HCT116 (cell line): ENCODE data around the gene ACADVL. TPM values are rescaled to one million over a fixed set of nuclear protein-coding genes. Genes with fewer than 3 reads are reported as not detected.

Experiments
- ATAC-seq: fragments of 200-7000 bp; cut with Tn5 transposase; 2 replicates; pipeline ENCODE4 v1.9.1; 2020; ENCODE audit warnings: mild to moderate bottlenecking, moderate library complexity
- BruUV-seq: library from RNA; stranded (reverse); fragments of 400-500 nt; replicated peaks from 2 replicates; lab custom pipeline; 2021; lab: Mats Ljungman, UMichigan
- CTCF ChIA-PET: fragments of 300-600 bp; sonication (Branson Sonifier 250); formaldehyde crosslinking; loops from one replicate; lab custom pipeline; 2021; ENCODE audit warnings: antibody characterized with exemption; lab: Charles Lee
- POLR2A ChIA-PET: fragments of 300-600, 350-600 bp; sonication (Branson Sonifier 250); formaldehyde crosslinking; loops from one replicate; lab custom pipeline; 2021; ENCODE audit warnings: antibody characterized with exemption; lab: Charles Lee
- RAD21 ChIA-PET, 2 experiments: fragments of 300-600 bp; sonication (Branson Sonifier 250); formaldehyde crosslinking; loops; one replicate each; lab custom pipeline; 2023; ENCODE audit warnings: low total read pairs in 2 of 2; ENCODE audit not compliant: uncharacterized antibody in 2 of 2, unreplicated experiment in 2 of 2, low non-redundant PET in 1 of 2; lab: Charles Lee
- DNase-seq: peaks from one replicate; pipeline ENCODE4 v3.0.0-alpha.2; 2010; ENCODE audit warnings: low read depth, low spot score
- H2AFZ ChIP-seq: fragments of 200-600 bp; shearing (Covaris generic), sonication (generic); 2 replicates; pipeline ENCODE4 v1.6.1; 2017; ENCODE audit warnings: low read depth, mixed run types, mixed read lengths, antibody characterized with exemption, low read length; ENCODE audit not compliant: poor library complexity, severe bottlenecking
- H3K27ac ChIP-seq: 2 replicates; pipeline ENCODE4 v1.5.1; 2012; ENCODE audit warnings: low read depth, low read length
- H3K27me3 ChIP-seq: fragments of 200-600 bp; sonication (generic); 2 replicates; pipeline ENCODE4 v1.6.1; 2016; ENCODE audit warnings: mixed run types, low read length, mixed read lengths; ENCODE audit not compliant: insufficient read depth
- H3K36me3 ChIP-seq, 2 experiments: fragments of 200-500 bp in 1 of 2; fragments of 200-600 bp in 1 of 2; sonication (Bioruptor generic) in 1 of 2; sonication (generic) in 1 of 2; 2 replicates each; pipeline versions ENCODE4 v1.5.1 to v1.6.1; 2014 to 2016; ENCODE audit warnings: low read length in 2 of 2, inconsistent platforms in 1 of 2, mixed read lengths in 1 of 2, mixed run types in 1 of 2; ENCODE audit not compliant: insufficient read depth in 2 of 2, control insufficient read depth in 1 of 2
- H3K4me1 ChIP-seq, 2 experiments: fragments of 200-600 bp in 1 of 2; sonication (generic) in 1 of 2; 2 replicates each; pipeline versions ENCODE4 v1.5.1 to v1.6.1; 2012 to 2017; ENCODE audit warnings: low read length in 2 of 2, inconsistent platforms in 1 of 2, mild to moderate bottlenecking in 1 of 2, mixed read lengths in 1 of 2, mixed run types in 1 of 2, moderate library complexity in 1 of 2; ENCODE audit not compliant: insufficient read depth in 2 of 2, control insufficient read depth in 1 of 2
- H3K4me2 ChIP-seq: fragments of 200-600 bp; sonication (generic); 2 replicates; pipeline ENCODE4 v1.6.1; 2017; ENCODE audit warnings: mixed run types, low read length, mixed read lengths
- H3K4me3 ChIP-seq, 2 experiments: fragments of 200-600 bp in 1 of 2; sonication (generic) in 1 of 2; replicated peaks in 1 of 2; 2 replicates each; pipeline ENCODE4 v1.5.1; 2011 to 2016; ENCODE audit warnings: low read length in 2 of 2, control low read depth in 1 of 2, low read depth in 1 of 2, mild to moderate bottlenecking in 1 of 2, mixed read lengths in 1 of 2, mixed run types in 1 of 2
- H3K79me2 ChIP-seq: fragments of 200-600 bp; sonication (generic); 2 replicates; pipeline ENCODE4 v1.6.1; 2017; ENCODE audit warnings: mild to moderate bottlenecking, mixed run types, low read length, moderate library complexity, mixed read lengths; ENCODE audit not compliant: insufficient read depth
- H3K9ac ChIP-seq: fragments of 200-600 bp; sonication (generic); 2 replicates; pipeline ENCODE4 v1.6.1; 2016; ENCODE audit warnings: low read length, mixed read lengths
- H3K9me2 ChIP-seq: fragments of 200-600 bp; sonication (generic), shearing (Covaris generic); 2 replicates; pipeline ENCODE4 v1.6.1; 2017; ENCODE audit warnings: mixed run types, mild to moderate bottlenecking, moderate library complexity; ENCODE audit not compliant: insufficient read depth
- H3K9me3 ChIP-seq, 2 experiments: fragments of 200-500 bp in 1 of 2; fragments of 200-600 bp in 1 of 2; sonication (Bioruptor generic) in 1 of 2; sonication (generic) in 1 of 2; 2 replicates each; pipeline ENCODE4 v1.6.1; 2014 to 2017; ENCODE audit warnings: low read length in 2 of 2, mixed read lengths in 2 of 2, inconsistent platforms in 1 of 2, low read depth in 1 of 2, mild to moderate bottlenecking in 1 of 2, mixed run types in 1 of 2, moderate library complexity in 1 of 2; ENCODE audit not compliant: control insufficient read depth in 1 of 2, insufficient read depth in 1 of 2
- H4K20me1 ChIP-seq: fragments of 200-600 bp; sonication (generic), shearing (Covaris generic); 2 replicates; pipeline ENCODE4 v1.6.1; 2017; ENCODE audit warnings: mixed run types, mild to moderate bottlenecking, moderate library complexity; ENCODE audit not compliant: insufficient read depth
- CBX3 ChIP-seq: IDR thresholded peaks from 2 replicates; pipeline ENCODE4 v1.6.1; 2012; ENCODE audit warnings: low read depth
- CEBPB ChIP-seq: IDR thresholded peaks from 2 replicates; pipeline ENCODE4 v1.6.1; 2012; ENCODE audit warnings: low read depth
- EGR1 ChIP-seq: IDR thresholded peaks from 2 replicates; pipeline ENCODE4 v1.6.1; 2012; ENCODE audit warnings: low read depth
- ELF1 ChIP-seq: IDR thresholded peaks from 2 replicates; pipeline ENCODE4 v1.6.1; 2012; ENCODE audit warnings: low read depth, borderline replicate concordance
- FOSL1 ChIP-seq: IDR thresholded peaks from 2 replicates; pipeline ENCODE4 v1.6.1; 2012; ENCODE audit warnings: low read depth
- JUND ChIP-seq: IDR thresholded peaks from 2 replicates; pipeline ENCODE4 v1.6.1; 2012
- POLR2A ChIP-seq: IDR thresholded peaks from 2 replicates; pipeline ENCODE4 v1.7.0; 2011; ENCODE audit warnings: borderline replicate concordance; ENCODE audit not compliant: insufficient read depth, insufficient read length; ENCODE audit errors: extremely low read depth
- POLR2AphosphoS5 ChIP-seq: IDR thresholded peaks from 2 replicates; pipeline ENCODE4 v1.6.1; 2011; ENCODE audit warnings: mild to moderate bottlenecking, low read depth, low read length, moderate library complexity
- RAD21 ChIP-seq: IDR thresholded peaks from 2 replicates; pipeline ENCODE4 v1.6.1; 2012; ENCODE audit warnings: low read depth, mild to moderate bottlenecking
- SIN3A ChIP-seq: IDR thresholded peaks from 2 replicates; pipeline ENCODE4 v1.6.1; 2012; ENCODE audit warnings: low read depth
- SRF ChIP-seq: IDR thresholded peaks from 2 replicates; pipeline ENCODE4 v1.6.1; 2012; ENCODE audit warnings: low read depth
- TCF7L2 ChIP-seq: IDR thresholded peaks from 2 replicates; pipeline ENCODE4 v1.7.0; 2011; ENCODE audit warnings: borderline replicate concordance, inconsistent platforms; ENCODE audit not compliant: insufficient read depth, insufficient read length; ENCODE audit errors: extremely low read depth
- YY1 ChIP-seq: IDR thresholded peaks from 2 replicates; pipeline ENCODE4 v1.6.1; 2011; ENCODE audit warnings: low read length, low read depth, moderate library complexity, mild to moderate bottlenecking; ENCODE audit not compliant: insufficient replicate concordance; ENCODE audit errors: extremely low read depth
- ZFX ChIP-seq: fragments of 450-650 bp; IDR thresholded peaks from 2 replicates; pipeline ENCODE4 v1.6.1; 2017
- ZNF274 ChIP-seq: fragments of 200-500 bp; sonication (Bioruptor generic); IDR thresholded peaks from 2 replicates; pipeline ENCODE4 v1.6.1; 2014; ENCODE audit warnings: mild to moderate bottlenecking, low read depth, low read length, inconsistent platforms
- intact Hi-C: fragments of 100-400 bp; cut with micrococcal nuclease; formaldehyde crosslinking; loops from 2 replicates; pipeline ENCODE4 v1.10.0; 2022
- total RNA-seq: library from RNA; stranded (reverse); gene quantifications from one replicate; pipeline ENCODE4 v1.2.1, GENCODE V29; 2021; ENCODE audit not compliant: unreplicated experiment
- TF ChIP-seq, protein P1 (sequence below): IDR thresholded peaks from 2 replicates; pipeline ENCODE4 v1.6.1; 2012
- TF ChIP-seq, protein P2 (sequence below): IDR thresholded peaks from 2 replicates; pipeline ENCODE4 v1.6.1; 2011; ENCODE audit warnings: mild to moderate bottlenecking, low read length, moderate library complexity; ENCODE audit not compliant: insufficient replicate concordance; ENCODE audit errors: extremely low read depth
- TF ChIP-seq, protein P3 (sequence below), 3 experiments: fragments of 200-600 bp in 1 of 3; sonication (generic) in 1 of 3; IDR thresholded peaks in 2 of 3; conservative IDR thresholded peaks in 1 of 3; 2 replicates each; pipeline ENCODE4 v1.5.1; 2012 to 2017; ENCODE audit warnings: low read depth in 2 of 3, low read length in 2 of 3, antibody characterized with exemption in 1 of 3, borderline replicate concordance in 1 of 3, control low read depth in 1 of 3, mild to moderate bottlenecking in 1 of 3, mixed read lengths in 1 of 3, mixed run types in 1 of 3, moderate library complexity in 1 of 3; ENCODE audit not compliant: insufficient read depth in 1 of 3
- TF ChIP-seq, protein P4 (sequence below): IDR thresholded peaks from 2 replicates; pipeline ENCODE4 v1.6.1; 2012; ENCODE audit warnings: low read depth
- TF ChIP-seq, protein P5 (sequence below): IDR thresholded peaks from 2 replicates; pipeline ENCODE4 v1.6.1; 2012

ACADVL gene
- total RNA-seq, 1 experiment from 2014 or later: 554 TPM

DNA sequence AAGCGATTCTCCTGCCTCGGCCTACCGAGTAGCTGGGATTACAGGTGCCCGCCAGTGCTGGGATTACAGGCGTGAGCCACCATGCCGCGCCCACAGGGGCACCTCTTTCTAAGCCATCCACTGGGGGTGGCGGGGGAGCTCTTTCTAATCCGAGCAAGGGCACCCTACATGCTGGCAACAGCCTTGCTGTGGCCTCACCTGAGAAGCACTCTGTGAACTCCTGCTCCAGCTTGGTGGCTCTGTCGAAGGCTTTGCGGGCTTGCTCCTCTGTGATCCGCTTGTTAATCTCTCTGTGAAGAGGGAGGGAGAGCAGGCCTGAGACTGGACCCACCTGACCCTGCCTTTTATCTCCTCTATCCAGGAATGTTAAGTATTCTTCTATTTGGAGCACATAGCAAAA lies 28.7 kb upstream of the ACADVL start:
- no peaks in the 10 kb centered on the region for H3K79me2 ChIP-seq
- no peaks in the 10 kb centered on the region; a peak in 1 of 4 replicates for H3K4me1 ChIP-seq
- no peak for ATAC-seq
- H3K9me3 ChIP-seq: no peaks in the 10 kb centered on the region
- H4K20me1 ChIP-seq: no peaks in the 10 kb centered on the region
- RAD21 ChIA-PET: no interaction called here
- DNase-seq: no peak
- H3K4me2 ChIP-seq: no peak overlapping the region
- H3K9ac ChIP-seq: no peak overlapping the region
- no peaks in the 10 kb centered on the region for H3K9me2 ChIP-seq
- no peak overlapping the region for H3K4me3 ChIP-seq
- POLR2A ChIA-PET: interaction anchor here (0.6 kb wide), 1 partner anchor 71 kb away, joined by 3 read pairs; no protein-coding TSS in a partner anchor
- H2AFZ ChIP-seq: no peak overlapping the region
- TF ChIP-seq SRF (no peak), YY1 (no peak), TCF7L2 (no peak), POLR2A (no peak), CBX3 (no peak), EGR1 (no peak), ELF1 (no peak), FOSL1 (no peak), CEBPB (no peak), RAD21 (no peak), ZNF274 (no peak), JUND (no peak), POLR2AphosphoS5 (no peak), SIN3A (no peak), ZFX (no peak)
- TF ChIP-seq, protein P1, sequence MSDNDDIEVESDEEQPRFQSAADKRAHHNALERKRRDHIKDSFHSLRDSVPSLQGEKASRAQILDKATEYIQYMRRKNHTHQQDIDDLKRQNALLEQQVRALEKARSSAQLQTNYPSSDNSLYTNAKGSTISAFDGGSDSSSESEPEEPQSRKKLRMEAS: no peak
- TF ChIP-seq, protein P2, sequence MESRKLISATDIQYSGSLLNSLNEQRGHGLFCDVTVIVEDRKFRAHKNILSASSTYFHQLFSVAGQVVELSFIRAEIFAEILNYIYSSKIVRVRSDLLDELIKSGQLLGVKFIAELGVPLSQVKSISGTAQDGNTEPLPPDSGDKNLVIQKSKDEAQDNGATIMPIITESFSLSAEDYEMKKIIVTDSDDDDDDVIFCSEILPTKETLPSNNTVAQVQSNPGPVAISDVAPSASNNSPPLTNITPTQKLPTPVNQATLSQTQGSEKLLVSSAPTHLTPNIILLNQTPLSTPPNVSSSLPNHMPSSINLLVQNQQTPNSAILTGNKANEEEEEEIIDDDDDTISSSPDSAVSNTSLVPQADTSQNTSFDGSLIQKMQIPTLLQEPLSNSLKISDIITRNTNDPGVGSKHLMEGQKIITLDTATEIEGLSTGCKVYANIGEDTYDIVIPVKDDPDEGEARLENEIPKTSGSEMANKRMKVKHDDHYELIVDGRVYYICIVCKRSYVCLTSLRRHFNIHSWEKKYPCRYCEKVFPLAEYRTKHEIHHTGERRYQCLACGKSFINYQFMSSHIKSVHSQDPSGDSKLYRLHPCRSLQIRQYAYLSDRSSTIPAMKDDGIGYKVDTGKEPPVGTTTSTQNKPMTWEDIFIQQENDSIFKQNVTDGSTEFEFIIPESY: no peak
- TF ChIP-seq, protein P3, sequence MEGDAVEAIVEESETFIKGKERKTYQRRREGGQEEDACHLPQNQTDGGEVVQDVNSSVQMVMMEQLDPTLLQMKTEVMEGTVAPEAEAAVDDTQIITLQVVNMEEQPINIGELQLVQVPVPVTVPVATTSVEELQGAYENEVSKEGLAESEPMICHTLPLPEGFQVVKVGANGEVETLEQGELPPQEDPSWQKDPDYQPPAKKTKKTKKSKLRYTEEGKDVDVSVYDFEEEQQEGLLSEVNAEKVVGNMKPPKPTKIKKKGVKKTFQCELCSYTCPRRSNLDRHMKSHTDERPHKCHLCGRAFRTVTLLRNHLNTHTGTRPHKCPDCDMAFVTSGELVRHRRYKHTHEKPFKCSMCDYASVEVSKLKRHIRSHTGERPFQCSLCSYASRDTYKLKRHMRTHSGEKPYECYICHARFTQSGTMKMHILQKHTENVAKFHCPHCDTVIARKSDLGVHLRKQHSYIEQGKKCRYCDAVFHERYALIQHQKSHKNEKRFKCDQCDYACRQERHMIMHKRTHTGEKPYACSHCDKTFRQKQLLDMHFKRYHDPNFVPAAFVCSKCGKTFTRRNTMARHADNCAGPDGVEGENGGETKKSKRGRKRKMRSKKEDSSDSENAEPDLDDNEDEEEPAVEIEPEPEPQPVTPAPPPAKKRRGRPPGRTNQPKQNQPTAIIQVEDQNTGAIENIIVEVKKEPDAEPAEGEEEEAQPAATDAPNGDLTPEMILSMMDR (IDR thresholded peaks at IDR 0.05 in 2 of 3, conservative IDR thresholded peaks at IDR 0.05 in 1 of 3; ENCODE audit: borderline replicate concordance in 1 of 3, insufficient read depth in 1 of 3, low read depth in 2 of 3, low read length in 2 of 3): no peak
- TF ChIP-seq, protein P4, sequence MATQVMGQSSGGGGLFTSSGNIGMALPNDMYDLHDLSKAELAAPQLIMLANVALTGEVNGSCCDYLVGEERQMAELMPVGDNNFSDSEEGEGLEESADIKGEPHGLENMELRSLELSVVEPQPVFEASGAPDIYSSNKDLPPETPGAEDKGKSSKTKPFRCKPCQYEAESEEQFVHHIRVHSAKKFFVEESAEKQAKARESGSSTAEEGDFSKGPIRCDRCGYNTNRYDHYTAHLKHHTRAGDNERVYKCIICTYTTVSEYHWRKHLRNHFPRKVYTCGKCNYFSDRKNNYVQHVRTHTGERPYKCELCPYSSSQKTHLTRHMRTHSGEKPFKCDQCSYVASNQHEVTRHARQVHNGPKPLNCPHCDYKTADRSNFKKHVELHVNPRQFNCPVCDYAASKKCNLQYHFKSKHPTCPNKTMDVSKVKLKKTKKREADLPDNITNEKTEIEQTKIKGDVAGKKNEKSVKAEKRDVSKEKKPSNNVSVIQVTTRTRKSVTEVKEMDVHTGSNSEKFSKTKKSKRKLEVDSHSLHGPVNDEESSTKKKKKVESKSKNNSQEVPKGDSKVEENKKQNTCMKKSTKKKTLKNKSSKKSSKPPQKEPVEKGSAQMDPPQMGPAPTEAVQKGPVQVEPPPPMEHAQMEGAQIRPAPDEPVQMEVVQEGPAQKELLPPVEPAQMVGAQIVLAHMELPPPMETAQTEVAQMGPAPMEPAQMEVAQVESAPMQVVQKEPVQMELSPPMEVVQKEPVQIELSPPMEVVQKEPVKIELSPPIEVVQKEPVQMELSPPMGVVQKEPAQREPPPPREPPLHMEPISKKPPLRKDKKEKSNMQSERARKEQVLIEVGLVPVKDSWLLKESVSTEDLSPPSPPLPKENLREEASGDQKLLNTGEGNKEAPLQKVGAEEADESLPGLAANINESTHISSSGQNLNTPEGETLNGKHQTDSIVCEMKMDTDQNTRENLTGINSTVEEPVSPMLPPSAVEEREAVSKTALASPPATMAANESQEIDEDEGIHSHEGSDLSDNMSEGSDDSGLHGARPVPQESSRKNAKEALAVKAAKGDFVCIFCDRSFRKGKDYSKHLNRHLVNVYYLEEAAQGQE: no peak
- TF ChIP-seq, protein P5, sequence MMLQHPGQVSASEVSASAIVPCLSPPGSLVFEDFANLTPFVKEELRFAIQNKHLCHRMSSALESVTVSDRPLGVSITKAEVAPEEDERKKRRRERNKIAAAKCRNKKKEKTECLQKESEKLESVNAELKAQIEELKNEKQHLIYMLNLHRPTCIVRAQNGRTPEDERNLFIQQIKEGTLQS: no peak
- TF ChIP-seq, all 23 proteins: peak for 0
- Histone ChIP-seq H3K27ac (no peak overlapping the region), H3K27me3 (no peaks in the 10 kb centered on the region), H3K36me3 (no peaks in the 10 kb centered on the region)
- BruUV-seq: no TSS peak
- CTCF ChIA-PET: interaction anchor here (0.6 to 1.1 kb wide), 2 partner anchors 13 to 18 kb away, joined by 3 to 5 read pairs; no protein-coding TSS in a partner anchor
- intact Hi-C loops: no loop called here
